ENCODE results near the gene F2R. TPM values are rescaled to one million over a fixed set of nuclear protein-coding genes. Genes with fewer than 3 reads are reported as not detected.

The F2R gene
- total and polyA plus RNA-seq, 2 experiments from 2014 or later, result 15.0 to 26.0 TPM

GRCh38 chr5:76710991-76711390, 4.9 kb upstream of the F2R start:
- H3K27ac Mint-ChIP-seq, result no peak overlapping the region
- DNase-seq (ENCODE audit: low spot score), result no peak
- peaks cover 23% of the 10 kb centered on the region for H3K27me3 Mint-ChIP-seq (ENCODE audit: insufficient read depth, low read depth, poor library complexity)
- Histone ChIP-seq H3K4me1 (ENCODE audit: insufficient read depth) (no peaks in the 10 kb centered on the region; the same call in 1 of the 2 replicates), H3K27me3 (ENCODE audit: insufficient read depth) (peaks cover 27% of the 10 kb centered on the region), H3K9me2 (ENCODE audit: insufficient read depth) (no peaks in the 10 kb centered on the region), H3K4me3 (no peak overlapping the region), H3K4me2 (no peak overlapping the region), H4K20me1 (replicated peaks; ENCODE audit: insufficient read depth) (no peaks in the 10 kb centered on the region), H2AFZ (no peak overlapping the region), H3F3A (replicated peaks; ENCODE audit: low read depth) (0 out of 2 replicates have a peak, but pooled peaks cover 4% of the 10 kb centered on the region), H3K27ac (ENCODE audit: low read depth) (no peak overlapping the region), H3K79me2 (replicated peaks; ENCODE audit: insufficient read depth) (no peaks in the 10 kb centered on the region), H3K36me3 (ENCODE audit: insufficient read depth) (no peaks in the 10 kb centered on the region)
- no peak for ATAC-seq
- no peak for TF ChIP-seq CREB1 (CRISPR knock-in tag; IDR thresholded peaks at IDR 0.05; ENCODE audit: low read depth)
- no peak for TF ChIP-seq ZNF462 (CRISPR knock-in tag; IDR thresholded peaks at IDR 0.05)
- TF ChIP-seq ZNF114 (CRISPR knock-in tag; IDR thresholded peaks at IDR 0.05), result no peak
- no peak for TF ChIP-seq POLR2AphosphoS5 (IDR thresholded peaks at IDR 0.05; ENCODE audit: low read depth)
- TF ChIP-seq JUNB (IDR thresholded peaks at IDR 0.05; ENCODE audit: unreplicated experiment), result no peak
- no peak for TF ChIP-seq NANOG (IDR thresholded peaks at IDR 0.05; ENCODE audit: borderline replicate concordance)
- H3K4me1 Mint-ChIP-seq, result no peaks in the 10 kb centered on the region; the same call in 2 of the 3 replicates
- H3K36me3 Mint-ChIP-seq (ENCODE audit: low read depth), result no peaks in the 10 kb centered on the region; the same call in 2 of the 3 replicates
- no peaks in the 10 kb centered on the region for H3K9me3 Mint-ChIP-seq
- H3K4me3 Mint-ChIP-seq, result no peak overlapping the region
